ENCODE data around the gene PUS10. TPM values are rescaled to one million over a fixed set of nuclear protein-coding genes. Genes with fewer than 3 reads are reported as not detected.

PUS10 gene
- total RNA-seq, 1 experiment from 2014 or later, result 5.6 TPM

DNA sequence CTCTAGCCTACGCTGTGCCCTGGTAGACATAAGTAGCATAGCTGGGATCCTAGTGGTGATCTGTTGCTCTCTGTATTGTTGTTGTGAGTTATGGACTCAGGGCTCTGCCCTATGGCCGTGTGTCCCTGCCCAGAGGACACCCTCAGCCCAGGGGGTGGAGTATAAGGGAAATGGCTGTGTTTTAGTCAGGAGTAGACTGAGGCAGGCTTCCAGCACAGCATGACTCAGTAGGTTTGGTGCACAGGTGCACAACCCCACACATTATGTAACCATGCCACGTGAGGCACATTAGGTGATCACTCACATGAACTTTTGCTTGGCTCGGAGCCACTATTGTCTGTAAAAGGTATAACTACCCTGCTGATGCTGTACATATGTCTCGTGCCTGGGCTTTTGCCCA lies 60.4 kb downstream of the PUS10 start:
- Histone ChIP-seq H3K4me1 (ENCODE audit: control insufficient read depth in 1 of 2, insufficient read depth in 2 of 2, low read length in 2 of 2) (peaks cover 0 to 3% of the 10 kb centered on the region in 2 experiments; a peak in 1 of 4 replicates), H3K9me3 (ENCODE audit: control insufficient read depth in 1 of 2, insufficient read depth in 1 of 2, low read depth in 1 of 2, low read length in 2 of 2) (no peaks in the 10 kb centered on the region), H2AFZ (ENCODE audit: low read depth, low read length, poor library complexity, severe bottlenecking) (no peak overlapping the region), H3K4me3 (replicated peaks in 1 of 2; ENCODE audit: low read depth in 1 of 2, low read length in 2 of 2) (no peak overlapping the region), H3K4me2 (ENCODE audit: low read length) (no peak overlapping the region), H4K20me1 (ENCODE audit: insufficient read depth) (no peaks in the 10 kb centered on the region), H3K27me3 (ENCODE audit: insufficient read depth, low read length) (no peaks in the 10 kb centered on the region), H3K36me3 (ENCODE audit: control insufficient read depth in 1 of 2, insufficient read depth in 2 of 2, low read length in 2 of 2) (no peaks in the 10 kb centered on the region), H3K9me2 (ENCODE audit: insufficient read depth) (no peaks in the 10 kb centered on the region), H3K79me2 (ENCODE audit: insufficient read depth, low read length) (no peaks in the 10 kb centered on the region), H3K27ac (ENCODE audit: low read depth, low read length) (no peak overlapping the region), H3K9ac (ENCODE audit: low read length) (no peak overlapping the region)
- ChIA-PET POLR2A (no interaction called here), CTCF (no interaction called here), RAD21 (ENCODE audit: low non-redundant PET in 1 of 2, low total read pairs in 2 of 2, uncharacterized antibody in 2 of 2, unreplicated experiment in 2 of 2) (no interaction called here)
- ATAC-seq (no peak), DNase-seq (ENCODE audit: low read depth, low spot score) (no peak)
- intact Hi-C loops (cut with micrococcal nuclease), result no loop called here
- TF ChIP-seq, protein P1, sequence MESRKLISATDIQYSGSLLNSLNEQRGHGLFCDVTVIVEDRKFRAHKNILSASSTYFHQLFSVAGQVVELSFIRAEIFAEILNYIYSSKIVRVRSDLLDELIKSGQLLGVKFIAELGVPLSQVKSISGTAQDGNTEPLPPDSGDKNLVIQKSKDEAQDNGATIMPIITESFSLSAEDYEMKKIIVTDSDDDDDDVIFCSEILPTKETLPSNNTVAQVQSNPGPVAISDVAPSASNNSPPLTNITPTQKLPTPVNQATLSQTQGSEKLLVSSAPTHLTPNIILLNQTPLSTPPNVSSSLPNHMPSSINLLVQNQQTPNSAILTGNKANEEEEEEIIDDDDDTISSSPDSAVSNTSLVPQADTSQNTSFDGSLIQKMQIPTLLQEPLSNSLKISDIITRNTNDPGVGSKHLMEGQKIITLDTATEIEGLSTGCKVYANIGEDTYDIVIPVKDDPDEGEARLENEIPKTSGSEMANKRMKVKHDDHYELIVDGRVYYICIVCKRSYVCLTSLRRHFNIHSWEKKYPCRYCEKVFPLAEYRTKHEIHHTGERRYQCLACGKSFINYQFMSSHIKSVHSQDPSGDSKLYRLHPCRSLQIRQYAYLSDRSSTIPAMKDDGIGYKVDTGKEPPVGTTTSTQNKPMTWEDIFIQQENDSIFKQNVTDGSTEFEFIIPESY (IDR thresholded peaks at IDR 0.05; ENCODE audit: extremely low read depth, insufficient replicate concordance, low read length), result no peak
- TF ChIP-seq REST (IDR thresholded peaks at IDR 0.05; ENCODE audit: low read depth) (no peak), SIN3A (IDR thresholded peaks at IDR 0.05; ENCODE audit: low read depth) (no peak), SP1 (IDR thresholded peaks at IDR 0.05; ENCODE audit: low read depth) (no peak), ZFX (IDR thresholded peaks at IDR 0.05) (no peak), EGR1 (IDR thresholded peaks at IDR 0.05; ENCODE audit: low read depth) (no peak)
- BruUV-seq (replicated peaks), result no TSS peak

Measured in HCT116 (cell line).